ENCODE data around the gene MFSD2A. TPM values are rescaled to one million over a fixed set of nuclear protein-coding genes. Genes with fewer than 3 reads are reported as not detected.

MFSD2A gene
- polyA plus RNA-seq, 3 donors from 2014 or later, result 0.29 to 4.2 (median 0.38) TPM

DNA sequence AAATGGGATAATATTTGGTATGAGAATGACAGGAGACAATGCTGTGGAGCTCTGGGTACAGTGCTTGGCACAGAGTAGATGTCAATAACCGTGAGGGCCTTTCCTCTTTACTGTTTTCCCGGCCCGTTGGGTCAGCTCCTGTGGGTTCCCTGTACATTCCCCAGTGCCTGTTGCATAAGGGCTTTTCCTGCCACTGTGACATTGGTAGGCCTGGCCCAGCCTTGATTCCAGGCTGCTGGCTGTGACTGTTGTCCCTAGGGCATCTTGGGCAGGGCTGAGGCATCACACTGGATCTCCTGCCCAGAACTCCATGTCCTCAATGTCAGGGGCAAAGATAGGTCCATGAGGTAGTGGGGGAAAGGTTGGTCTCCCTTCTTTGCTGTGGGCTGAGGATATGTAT is 27.4 kb upstream of the MFSD2A start:
- no peak overlapping the region for H3K27ac Mint-ChIP-seq

DNA sequence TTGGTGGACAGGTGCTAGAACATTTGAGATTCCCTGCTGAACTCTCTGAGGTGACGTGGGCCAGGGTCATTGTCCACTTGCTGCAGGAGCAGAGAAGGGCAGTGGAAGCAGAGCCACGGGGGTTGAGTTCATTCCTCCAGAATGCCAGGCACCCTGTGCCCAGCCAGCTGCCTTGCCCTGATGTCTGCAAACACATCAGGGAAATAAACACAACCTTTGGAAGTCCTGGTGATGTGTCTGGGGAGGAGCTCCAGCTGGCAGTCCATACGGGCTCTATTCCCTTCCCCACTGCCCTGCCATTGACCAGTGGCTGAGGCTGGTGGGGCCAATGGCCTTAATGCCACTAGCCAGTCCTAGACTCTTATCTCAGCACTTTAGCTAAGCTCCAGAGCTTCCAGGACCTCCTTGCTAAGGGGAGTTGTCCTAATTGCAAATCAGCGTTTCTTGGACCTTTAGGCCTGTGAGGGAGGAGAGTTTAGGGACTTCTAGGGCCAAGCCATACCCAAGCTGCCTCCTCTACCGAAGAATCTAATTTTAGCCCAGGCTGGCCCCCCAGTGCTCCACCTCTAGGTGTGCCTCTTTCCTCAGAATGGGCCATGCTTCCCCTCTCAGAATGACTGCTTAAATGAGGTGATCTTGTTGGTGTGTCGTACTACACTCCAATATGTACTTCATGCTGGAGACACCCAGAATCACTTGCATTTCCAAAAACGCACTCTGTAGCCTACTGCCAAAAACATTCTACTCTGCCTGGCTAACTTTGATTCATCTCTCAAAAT is 25.9 kb upstream of the MFSD2A start:
- Mint-ChIP-seq H3K27me3 (ENCODE audit: low read depth in 3 of 3) (peaks cover 0 to 6% (median 2%) of the 10 kb centered on the region in 3 donors), H3K27ac (no peak overlapping the region), H3K9me3 (no peaks in the 10 kb centered on the region), H3K4me1 (no peaks in the 10 kb centered on the region), H3K4me3 (no peak overlapping the region), H3K36me3 (peaks cover 0 to 2% (median 0%) of the 10 kb centered on the region in 3 donors)
- DNase-seq, result no peak

More for the DNA sequence above, 27.4 kb upstream of the MFSD2A start:
- Mint-ChIP-seq H3K4me3 (no peak overlapping the region), H3K27me3 (ENCODE audit: low read depth in 3 of 3) (peaks cover 2 to 3% (median 2%) of the 10 kb centered on the region in 3 donors), H3K36me3 (peaks cover 0 to 4% (median 0%) of the 10 kb centered on the region in 3 donors), H3K4me1 (no peaks in the 10 kb centered on the region), H3K9me3 (no peaks in the 10 kb centered on the region)
- DNase-seq, result no peak

DNA sequence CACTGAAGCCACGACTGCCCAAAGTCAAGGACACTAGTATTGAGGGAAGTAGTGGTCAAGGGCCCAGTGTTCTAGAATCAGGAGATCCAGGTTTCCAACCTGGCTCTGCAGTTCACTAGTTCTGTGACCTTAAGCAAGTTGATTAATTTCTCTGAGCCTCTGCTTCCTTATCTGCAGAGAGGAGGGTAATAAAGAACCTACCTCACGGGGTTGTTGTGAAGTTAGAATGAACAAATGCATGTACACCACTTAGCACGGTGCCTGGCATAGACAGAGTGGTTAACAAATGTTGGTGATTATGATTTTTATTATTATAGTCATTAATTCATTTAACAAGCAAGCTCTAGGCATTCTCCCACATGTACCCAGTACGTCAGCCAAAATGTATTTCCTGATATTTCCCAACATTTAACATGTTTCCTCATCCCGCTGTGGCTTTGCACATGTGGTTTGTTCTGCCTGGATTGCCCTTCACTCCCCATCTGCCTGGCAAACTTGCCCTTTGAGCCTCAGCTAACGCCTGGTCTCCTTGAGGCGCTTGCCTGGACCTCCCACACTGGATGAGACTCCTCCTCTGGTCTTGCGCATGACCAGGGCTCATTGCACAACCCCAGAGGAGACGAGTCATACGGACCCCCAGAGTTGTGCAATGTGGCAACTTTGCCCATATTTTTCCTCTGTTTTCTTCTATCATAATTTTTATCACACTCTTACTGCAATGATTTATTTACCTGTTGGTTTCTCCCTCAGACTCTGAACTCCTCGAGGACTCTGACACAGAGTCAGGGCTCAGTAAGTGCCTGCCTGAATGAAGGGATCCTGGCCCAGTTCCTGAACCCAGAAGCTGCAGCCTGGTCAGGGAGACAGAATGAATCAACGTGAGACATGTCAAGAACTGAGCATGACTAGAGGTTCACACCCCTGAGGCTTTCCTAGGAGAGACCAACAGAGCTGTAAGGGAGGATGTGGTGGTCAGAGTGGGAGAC is 20.7 kb upstream of the MFSD2A start:
- Mint-ChIP-seq H3K4me1 (no peaks in the 10 kb centered on the region), H3K27ac (no peak overlapping the region), H3K9me3 (no peaks in the 10 kb centered on the region), H3K36me3 (peaks cover 0 to 4% (median 0%) of the 10 kb centered on the region in 3 donors), H3K4me3 (no peak overlapping the region), H3K27me3 (ENCODE audit: low read depth in 3 of 3) (peaks cover 0 to 11% (median 4%) of the 10 kb centered on the region in 3 donors)
- no peak for DNase-seq

DNA sequence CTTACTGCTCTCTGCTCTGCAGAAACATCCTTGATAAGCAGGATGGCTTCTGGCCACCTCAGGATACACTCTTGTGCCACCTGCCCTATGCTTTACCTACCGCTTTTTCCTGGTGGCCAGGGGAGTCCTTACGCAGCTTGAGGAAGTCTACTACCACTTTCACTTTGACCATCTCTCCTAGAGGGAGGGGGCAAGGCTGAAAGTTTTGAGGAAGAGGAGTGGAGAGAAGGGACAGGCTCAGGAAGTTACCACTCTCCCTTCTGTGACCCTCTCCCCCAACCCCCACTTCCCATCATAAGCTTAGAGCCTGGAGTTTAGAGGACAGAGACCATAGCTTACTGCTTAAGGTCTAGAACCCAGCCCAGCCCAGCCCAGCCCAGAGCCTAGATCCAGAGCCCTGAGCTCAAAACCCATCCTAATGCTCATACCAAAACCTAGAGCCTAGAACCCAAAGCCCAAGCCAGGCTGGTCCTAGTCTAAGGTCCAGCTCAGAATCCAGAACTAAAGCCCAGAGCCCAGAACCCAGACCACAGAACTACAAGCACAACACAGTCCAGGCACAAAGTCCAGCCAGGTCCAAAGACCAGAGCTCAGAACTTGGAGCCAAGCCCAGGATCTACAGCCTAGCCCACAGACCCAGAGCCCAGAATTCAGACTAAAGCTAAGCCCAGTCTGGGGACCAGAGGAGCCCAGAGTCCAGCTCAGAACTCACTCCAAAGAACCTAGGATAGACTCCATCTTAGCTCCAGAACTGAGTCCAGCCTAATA is 18.0 kb upstream of the MFSD2A start:
- H3K4me1 Mint-ChIP-seq, result no peaks in the 10 kb centered on the region
- H3K4me3 Mint-ChIP-seq, result no peak overlapping the region
- peaks cover 0 to 8% (median 4%) of the 10 kb centered on the region in 3 donors for H3K27me3 Mint-ChIP-seq (ENCODE audit: low read depth in 3 of 3)
- no peak for DNase-seq
- H3K27ac Mint-ChIP-seq, result no peak overlapping the region
- no peaks in the 10 kb centered on the region for H3K9me3 Mint-ChIP-seq
- peaks cover 0 to 4% (median 0%) of the 10 kb centered on the region in 3 donors for H3K36me3 Mint-ChIP-seq

DNA sequence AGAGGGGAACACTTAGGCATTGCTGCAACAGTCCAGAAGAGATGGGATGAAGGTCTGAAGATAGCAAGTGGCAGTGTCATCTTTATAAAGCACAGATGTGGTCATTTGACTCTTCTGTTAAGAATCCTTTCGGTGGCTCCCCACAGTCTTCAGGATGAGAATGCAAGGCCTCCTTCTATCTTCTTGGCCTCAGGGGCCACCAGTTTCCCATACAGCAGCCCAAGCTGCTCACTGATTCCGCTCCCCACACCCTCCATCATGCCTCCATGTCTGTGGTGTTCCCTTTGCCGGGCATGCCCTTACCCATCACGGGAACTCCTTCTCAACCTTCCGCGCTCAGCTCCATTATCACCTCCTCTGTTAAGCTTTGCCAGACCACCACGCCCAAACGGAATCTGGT is 16.1 kb upstream of the MFSD2A start:
- H3K4me3 Mint-ChIP-seq, result no peak overlapping the region
- H3K36me3 Mint-ChIP-seq, result peaks cover 0 to 4% (median 0%) of the 10 kb centered on the region in 3 donors
- DNase-seq, result no peak
- no peaks in the 10 kb centered on the region for H3K9me3 Mint-ChIP-seq
- H3K4me1 Mint-ChIP-seq, result no peaks in the 10 kb centered on the region
- peaks cover 0 to 5% (median 4%) of the 10 kb centered on the region in 3 donors for H3K27me3 Mint-ChIP-seq (ENCODE audit: low read depth in 3 of 3)
- H3K27ac Mint-ChIP-seq, result peak overlapping the region in 1 of 6 donors; percentile 29

DNA sequence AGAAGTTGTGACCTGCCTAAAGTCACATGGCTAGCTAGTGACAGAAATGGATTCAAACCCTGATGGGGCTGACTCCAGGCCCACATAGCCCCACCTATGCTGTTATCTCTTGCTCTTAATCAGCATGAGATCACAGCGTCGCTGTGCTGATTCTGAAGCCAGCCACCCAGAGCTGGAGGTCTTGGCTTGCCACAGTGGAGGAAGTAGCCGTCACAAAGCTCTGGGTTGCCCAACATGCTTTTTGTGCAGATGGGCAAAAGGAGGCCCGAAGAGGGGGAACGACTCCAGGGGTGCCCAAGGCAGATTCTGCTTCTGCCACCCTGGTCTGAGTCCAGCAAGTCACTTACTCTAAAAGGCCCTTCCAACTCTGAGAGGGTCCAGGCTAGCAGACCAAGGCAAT is 14.7 kb upstream of the MFSD2A start:
- Mint-ChIP-seq H3K36me3 (peaks cover 0 to 4% (median 0%) of the 10 kb centered on the region in 3 donors), H3K9me3 (no peaks in the 10 kb centered on the region), H3K4me3 (no peak overlapping the region), H3K27ac (no peak overlapping the region), H3K27me3 (ENCODE audit: low read depth in 3 of 3) (peaks cover 0 to 5% (median 4%) of the 10 kb centered on the region in 3 donors), H3K4me1 (no peaks in the 10 kb centered on the region)
- DNase-seq, result no peak

DNA sequence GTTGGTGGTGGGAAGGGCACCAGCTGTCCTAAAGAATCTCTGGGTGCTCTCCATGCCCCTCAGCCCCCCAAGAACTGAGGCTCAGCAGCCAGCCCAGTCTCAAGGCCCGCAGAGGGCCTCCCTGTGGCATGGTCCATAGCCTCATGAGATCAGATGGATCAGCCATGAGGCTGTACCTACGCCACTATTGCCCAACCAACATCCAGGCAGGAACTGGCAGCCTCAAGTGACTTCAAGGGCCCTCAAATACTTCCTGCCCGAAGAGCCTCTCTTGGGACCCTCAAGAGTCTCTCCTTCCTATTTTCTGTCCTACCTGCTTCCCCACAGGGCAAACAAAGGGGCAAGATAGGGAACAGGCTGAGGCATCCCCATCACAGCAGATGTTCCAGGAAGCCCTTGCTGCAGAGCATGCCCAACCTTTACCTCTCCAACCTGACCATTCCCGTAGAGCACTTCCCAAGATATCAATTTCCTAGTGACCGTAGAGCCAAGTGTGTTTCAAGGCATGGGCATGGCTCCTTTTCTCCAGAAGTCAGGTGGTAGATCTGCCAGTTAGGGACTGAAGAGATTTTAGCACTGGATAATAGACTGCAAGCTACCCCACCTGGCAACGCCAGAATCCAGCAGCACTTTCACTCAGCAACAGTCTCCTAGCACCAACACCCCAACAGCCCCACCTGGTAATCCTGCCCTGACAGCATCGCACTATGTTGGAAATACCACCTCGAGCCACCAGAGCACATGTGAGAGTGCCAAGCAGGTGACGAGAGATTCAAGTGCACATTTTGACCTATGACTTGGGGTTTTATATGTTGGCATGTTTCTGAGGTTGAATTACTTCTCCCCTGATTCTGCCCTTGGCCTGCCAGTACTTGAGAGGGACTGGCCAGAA is 13.7 kb upstream of the MFSD2A start:
- Mint-ChIP-seq H3K36me3 (no peaks in the 10 kb centered on the region), H3K27me3 (ENCODE audit: low read depth in 3 of 3) (peaks cover 0 to 7% (median 3%) of the 10 kb centered on the region in 3 donors), H3K27ac (no peak overlapping the region), H3K4me3 (no peak overlapping the region), H3K9me3 (no peaks in the 10 kb centered on the region), H3K4me1 (no peaks in the 10 kb centered on the region)
- DNase-seq, result no peak

DNA sequence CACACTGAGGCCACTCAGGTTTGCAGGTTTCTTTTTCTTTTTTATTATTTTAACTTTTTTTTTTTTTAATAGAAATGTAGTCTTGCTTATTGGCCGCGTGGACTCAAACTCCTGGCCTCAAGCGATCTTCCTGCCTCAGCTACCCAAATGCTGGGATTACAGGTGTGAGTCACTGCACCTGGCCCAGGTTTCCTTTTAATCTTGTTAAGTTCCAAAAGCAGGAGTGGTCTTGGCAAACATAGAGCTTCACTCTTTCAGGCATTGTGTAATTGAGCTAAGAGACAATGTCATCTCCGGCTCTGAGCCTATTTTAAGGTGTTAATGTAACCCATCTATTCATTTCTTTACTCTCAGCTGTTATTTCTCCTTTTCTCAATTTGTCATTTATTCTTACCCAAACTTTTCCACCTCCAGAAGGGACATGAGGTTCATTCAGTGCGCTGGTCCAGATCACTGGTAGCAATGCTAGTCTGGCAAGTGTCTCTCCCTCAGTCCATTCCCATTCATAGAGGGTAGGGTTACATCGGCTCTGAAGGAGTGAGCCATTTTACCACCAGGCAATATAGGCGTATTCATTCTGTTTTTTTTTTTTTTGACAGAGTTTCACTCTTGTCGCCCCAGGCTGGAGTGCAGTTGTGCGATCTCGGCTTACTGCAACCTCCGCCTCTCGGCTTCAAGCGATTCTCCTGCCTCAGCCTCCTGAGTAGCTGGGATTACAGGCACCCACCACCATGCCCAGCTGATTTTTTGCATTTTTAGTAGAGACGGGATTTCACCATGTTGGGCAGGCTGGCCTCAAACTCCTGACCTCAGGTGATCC is 11.3 kb upstream of the MFSD2A start:
- Mint-ChIP-seq H3K9me3 (no peaks in the 10 kb centered on the region), H3K4me3 (no peak overlapping the region), H3K27ac (no peak overlapping the region), H3K36me3 (no peaks in the 10 kb centered on the region), H3K27me3 (ENCODE audit: low read depth in 3 of 3) (peaks cover 3 to 8% (median 4%) of the 10 kb centered on the region in 3 donors), H3K4me1 (no peaks in the 10 kb centered on the region)
- DNase-seq, result no peak

DNA sequence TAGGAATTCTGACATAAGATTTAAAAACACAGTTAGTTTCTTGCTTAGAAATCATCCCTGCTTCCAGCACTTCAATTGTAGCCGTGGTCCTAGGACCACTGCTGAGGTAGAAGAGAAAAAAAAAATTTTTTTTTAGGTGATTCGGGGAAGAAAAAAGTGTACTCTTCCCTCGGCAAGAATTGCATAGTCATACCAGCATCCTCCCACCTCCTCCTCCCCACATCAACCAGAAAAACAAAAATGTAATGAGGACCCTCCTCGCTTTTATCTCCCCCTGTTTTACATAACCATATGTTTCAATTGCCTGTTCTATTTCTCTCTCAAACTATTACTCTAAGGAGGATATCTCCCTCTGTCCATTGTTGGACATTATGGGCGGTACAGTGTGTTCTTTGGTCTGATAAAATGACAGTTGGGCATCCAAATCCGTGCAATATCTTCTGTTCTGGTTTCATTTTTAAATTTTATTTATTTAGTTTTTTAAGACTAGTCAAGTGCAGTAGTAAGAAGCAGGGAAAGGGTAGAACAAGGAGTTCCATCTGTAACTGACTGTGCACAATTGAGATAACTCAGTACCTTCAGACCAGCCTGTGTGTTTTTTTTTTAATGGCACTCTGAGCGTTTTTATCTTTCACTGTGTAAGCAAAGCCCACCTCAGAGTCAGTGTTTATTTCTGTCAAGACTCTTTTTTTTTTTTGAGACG is 10.4 kb upstream of the MFSD2A start:
- H3K4me3 Mint-ChIP-seq, result no peak overlapping the region
- DNase-seq, result no peak
- H3K4me1 Mint-ChIP-seq, result no peaks in the 10 kb centered on the region
- H3K27ac Mint-ChIP-seq, result no peak overlapping the region
- H3K9me3 Mint-ChIP-seq, result no peaks in the 10 kb centered on the region
- H3K36me3 Mint-ChIP-seq, result no peaks in the 10 kb centered on the region
- H3K27me3 Mint-ChIP-seq (ENCODE audit: low read depth in 3 of 3), result peaks cover 3 to 4% (median 3%) of the 10 kb centered on the region in 3 donors

DNA sequence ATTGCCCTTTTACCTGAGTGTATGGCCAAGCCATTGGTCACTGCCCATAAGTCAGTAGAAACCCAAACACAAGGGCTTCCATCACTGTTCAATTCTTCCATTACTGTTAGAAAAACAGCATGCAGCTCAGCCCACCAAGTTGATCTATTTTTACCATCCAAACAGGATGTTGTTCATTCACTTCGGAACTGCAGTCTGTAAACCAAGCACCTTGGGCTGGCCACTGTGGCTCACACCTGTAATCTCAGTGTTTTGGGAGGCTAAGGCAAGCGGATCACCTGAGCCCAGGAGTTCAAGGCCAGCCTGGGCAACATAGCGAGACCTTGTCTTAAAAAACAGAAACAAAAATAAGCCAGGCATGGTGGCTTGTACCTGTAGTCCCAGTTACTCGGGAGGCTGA is 8.7 kb upstream of the MFSD2A start:
- no peak overlapping the region for H3K4me3 Mint-ChIP-seq
- peaks cover 3 to 4% (median 3%) of the 10 kb centered on the region in 3 donors for H3K27me3 Mint-ChIP-seq (ENCODE audit: low read depth in 3 of 3)
- no peaks in the 10 kb centered on the region for H3K9me3 Mint-ChIP-seq
- no peaks in the 10 kb centered on the region for H3K4me1 Mint-ChIP-seq
- DNase-seq, result no peak
- no peaks in the 10 kb centered on the region for H3K36me3 Mint-ChIP-seq
- no peak overlapping the region for H3K27ac Mint-ChIP-seq

DNA sequence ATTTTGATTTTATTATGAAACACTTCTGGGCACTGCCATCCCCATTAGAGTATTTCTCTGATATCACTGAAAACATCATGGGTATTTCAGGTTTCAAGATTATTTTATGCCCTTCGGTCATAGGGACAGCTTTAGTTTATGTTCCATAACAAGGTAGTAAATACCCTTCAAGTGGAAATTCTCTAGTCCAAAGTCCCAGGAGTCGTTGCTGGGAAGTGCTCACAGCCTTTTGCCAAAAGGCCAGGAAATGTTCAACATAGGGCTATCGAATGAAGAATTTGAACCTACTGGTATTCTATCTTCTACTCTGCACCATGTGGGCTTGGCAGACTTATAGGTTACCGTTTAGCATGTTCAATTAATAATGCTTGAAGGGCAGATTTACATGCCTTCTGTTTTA is 7.7 kb upstream of the MFSD2A start:
- Mint-ChIP-seq H3K36me3 (no peaks in the 10 kb centered on the region), H3K4me1 (no peaks in the 10 kb centered on the region), H3K27me3 (ENCODE audit: low read depth in 3 of 3) (peaks cover 3 to 4% (median 3%) of the 10 kb centered on the region in 3 donors), H3K27ac (no peak overlapping the region), H3K9me3 (no peaks in the 10 kb centered on the region), H3K4me3 (no peak overlapping the region)
- no peak for DNase-seq

DNA sequence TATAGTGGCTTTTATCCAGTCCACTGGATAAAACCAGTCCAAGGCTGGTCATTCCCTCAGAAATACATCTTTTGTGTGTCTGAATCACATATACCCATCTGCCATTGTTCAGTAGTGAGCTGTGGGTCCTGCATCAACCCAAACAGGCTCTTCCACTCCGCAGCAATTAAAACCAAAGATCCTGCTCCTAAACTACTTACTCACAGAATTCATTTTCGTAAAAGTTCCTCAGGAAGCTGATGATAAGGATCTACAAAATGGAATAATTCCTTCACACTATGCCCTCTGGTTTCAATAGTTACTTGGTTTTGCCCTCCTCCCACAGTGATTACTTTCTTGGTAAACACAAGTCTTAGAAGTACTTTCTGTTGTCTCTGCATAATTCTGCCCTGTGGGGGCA is 5.1 kb upstream of the MFSD2A start:
- no peaks in the 10 kb centered on the region for H3K9me3 Mint-ChIP-seq
- peaks cover 3 to 5% (median 3%) of the 10 kb centered on the region in 3 donors for H3K27me3 Mint-ChIP-seq (ENCODE audit: low read depth in 3 of 3)
- no peaks in the 10 kb centered on the region for H3K36me3 Mint-ChIP-seq
- H3K4me1 Mint-ChIP-seq, result peaks cover 3 to 5% of the 10 kb centered on the region in 2 donors
- no peak overlapping the region for H3K27ac Mint-ChIP-seq
- H3K4me3 Mint-ChIP-seq, result no peak overlapping the region
- DNase-seq, result no peak

All from immature natural killer cell (primary cell).